ENCODE measurements around the gene ABCB1.
"Not testable (repeated sequence)": the region's sequence is repeated elsewhere in the genome, so short reads cannot be mapped to it uniquely, and the experiment has no call there.

Gene ABCB1

DNA sequence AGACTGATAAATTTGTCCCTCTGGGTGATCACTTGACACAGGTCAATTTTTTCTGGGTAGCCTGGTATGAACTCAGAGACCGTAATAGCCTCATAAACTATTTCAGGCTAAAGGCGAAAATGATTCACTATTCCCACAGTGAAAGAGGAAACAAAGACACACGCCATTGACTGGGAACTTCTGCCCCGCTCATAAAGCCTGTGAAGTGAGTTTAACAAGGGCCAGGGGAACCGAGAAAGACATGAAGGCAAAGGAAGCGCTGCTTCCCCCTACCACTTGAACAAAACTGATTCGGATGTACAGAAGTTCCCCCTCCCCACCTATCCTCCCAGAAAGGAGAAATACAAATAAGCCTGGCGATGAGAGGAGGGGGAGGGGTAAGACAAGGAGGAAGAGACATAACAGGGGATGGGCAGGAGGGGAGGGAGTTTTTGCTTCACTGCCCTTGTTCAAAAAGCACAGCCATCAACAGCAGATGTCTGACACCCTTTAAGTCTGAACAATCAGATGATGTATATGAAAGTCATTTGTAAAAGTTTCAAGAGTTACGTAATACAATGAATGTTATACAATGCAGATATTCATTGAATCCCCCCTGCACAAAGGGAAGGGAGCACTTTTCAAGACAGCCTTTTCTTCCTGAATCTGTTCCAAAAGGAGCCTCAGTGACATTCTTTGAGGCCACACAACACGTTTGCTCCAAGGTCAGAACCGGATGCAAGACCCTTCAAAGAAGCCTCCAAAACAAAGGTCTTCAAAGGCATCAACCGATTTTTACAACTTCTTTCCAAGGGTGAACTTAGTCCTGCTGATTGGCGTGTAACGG, 125.9 kb downstream of the ABCB1 start:
- DNase-seq, result no peak
- Histone ChIP-seq H3K27me3 (peaks cover 30% of the 10 kb centered on the region), H3K4me1 (no peaks in the 10 kb centered on the region), H3K4me3 (ENCODE audit: low read depth, low read length) (peak overlapping the region; percentile 44), H3K9me3 (no peaks in the 10 kb centered on the region), H3K36me3 (no peaks in the 10 kb centered on the region)
- no peak for TF ChIP-seq CTCF (IDR thresholded peaks at IDR 0.05; ENCODE audit: low read depth, low read length)

GRCh38 chr7:87473986-87474385, 126.7 kb downstream of the ABCB1 start:
- Histone ChIP-seq H3K4me3 (ENCODE audit: low read depth, low read length) (no peak overlapping the region), H3K27me3 (peaks cover 30% of the 10 kb centered on the region), H3K36me3 (no peaks in the 10 kb centered on the region), H3K4me1 (no peaks in the 10 kb centered on the region), H3K9me3 (no peaks in the 10 kb centered on the region)
- DNase-seq, result no peak
- no peak for TF ChIP-seq CTCF (IDR thresholded peaks at IDR 0.05; ENCODE audit: low read depth, low read length)

- TF ChIP-seq CTCF (IDR thresholded peaks at IDR 0.05; ENCODE audit: low read depth, low read length), result no peak
- Histone ChIP-seq H3K27me3 (peaks cover 30% of the 10 kb centered on the region), H3K9me3 (no peaks in the 10 kb centered on the region), H3K4me3 (ENCODE audit: low read depth, low read length) (no peak overlapping the region), H3K4me1 (no peaks in the 10 kb centered on the region), H3K36me3 (no peaks in the 10 kb centered on the region)
- DNase-seq, result no peak
Observed at GRCh38 chr7:87473192-87473591, 127.5 kb downstream of the ABCB1 start.

GRCh38 chr7:87471473-87471872, 129.2 kb downstream of the ABCB1 start:
- Histone ChIP-seq H3K4me3 (ENCODE audit: low read depth, low read length) (no peak overlapping the region), H3K36me3 (no peaks in the 10 kb centered on the region), H3K27me3 (peaks cover 26% of the 10 kb centered on the region), H3K9me3 (no peaks in the 10 kb centered on the region), H3K4me1 (no peaks in the 10 kb centered on the region)
- DNase-seq, result no peak
- no peak for TF ChIP-seq CTCF (IDR thresholded peaks at IDR 0.05; ENCODE audit: low read depth, low read length)

- DNase-seq; H3K27me3 ChIP-seq; H3K36me3 ChIP-seq; H3K9me3 ChIP-seq; H3K4me1 ChIP-seq; H3K4me3 ChIP-seq (ENCODE audit: low read depth, low read length): not testable (repeated sequence)
Observed at GRCh38 chr7:87469204-87469603, 131.5 kb downstream of the ABCB1 start.

GRCh38 chr7:87465534-87465880, 135.2 kb downstream of the ABCB1 start:
- H3K9me3 ChIP-seq; H3K36me3 ChIP-seq; DNase-seq; H3K4me3 ChIP-seq (ENCODE audit: low read depth, low read length); H3K27me3 ChIP-seq; H3K4me1 ChIP-seq: not testable (repeated sequence)

GRCh38 chr7:87464830-87465533, 135.7 kb downstream of the ABCB1 start:
- not testable (repeated sequence) for H3K4me1 ChIP-seq; H3K36me3 ChIP-seq; DNase-seq; H3K9me3 ChIP-seq; H3K27me3 ChIP-seq; H3K4me3 ChIP-seq (ENCODE audit: low read depth, low read length)

Measured in BE2C (cell line).